Fibroblast of lung (primary cell): Measurements from ENCODE around the gene YEATS4. TPM values are rescaled to one million over a fixed set of nuclear protein-coding genes. Genes with fewer than 3 reads are reported as not detected.

Source experiments
- DNase-seq, 2 donors: peaks; one replicate each; pipeline versions ENCODE4 v3.0.0 to v3.0.0-alpha.2; 2010; ENCODE audit warnings: low read depth in 2 of 2
- H2AFZ ChIP-seq: 2 replicates; pipeline ENCODE4 v1.5.1; 2012; ENCODE audit warnings: low read length, control low read depth, inconsistent platforms
- H3K27ac ChIP-seq: 2 replicates; pipeline ENCODE4 v1.5.1; 2011; ENCODE audit warnings: low read length, control low read depth; ENCODE audit not compliant: insufficient read depth
- H3K27me3 ChIP-seq: 2 replicates; pipeline ENCODE4 v1.5.1; 2011; ENCODE audit warnings: mild to moderate bottlenecking, low read length; ENCODE audit not compliant: control insufficient read depth, insufficient read depth
- H3K36me3 ChIP-seq: 2 replicates; pipeline ENCODE4 v1.5.1; 2011; ENCODE audit warnings: low read length; ENCODE audit not compliant: control insufficient read depth, insufficient read depth
- H3K4me1 ChIP-seq: 2 replicates; pipeline ENCODE4 v1.5.1; 2011; ENCODE audit warnings: low read length; ENCODE audit not compliant: control insufficient read depth, insufficient read depth; ENCODE audit errors: extremely low read depth
- H3K4me2 ChIP-seq: 2 replicates; pipeline ENCODE4 v1.5.1; 2011; ENCODE audit warnings: low read length, control low read depth; ENCODE audit not compliant: insufficient read depth; ENCODE audit errors: extremely low read depth
- H3K4me3 ChIP-seq, 4 experiments: fragments of 200-600 bp in 1 of 4; sonication (generic) in 1 of 4; replicated peaks in 1 of 4; 2 replicates each; pipeline ENCODE4 v1.5.1; 2011 to 2016; ENCODE audit warnings: low read length in 4 of 4, low read depth in 3 of 4, mild to moderate bottlenecking in 3 of 4, control low read depth in 2 of 4, inconsistent platforms in 1 of 4, mixed read lengths in 1 of 4; ENCODE audit not compliant: insufficient read depth in 1 of 4; ENCODE audit errors: control extremely low read depth in 1 of 4
- H3K79me2 ChIP-seq: 2 replicates; pipeline ENCODE4 v1.5.1; 2012; ENCODE audit warnings: mild to moderate bottlenecking, low read length, inconsistent platforms; ENCODE audit not compliant: control insufficient read depth, insufficient read depth
- H3K9ac ChIP-seq: 2 replicates; pipeline ENCODE4 v1.5.1; 2011; ENCODE audit warnings: mild to moderate bottlenecking, low read length, control low read depth; ENCODE audit not compliant: insufficient read depth
- H3K9me3 ChIP-seq: 2 replicates; pipeline ENCODE4 v1.5.1; 2012; ENCODE audit warnings: low read depth, low read length; ENCODE audit not compliant: control insufficient read depth, insufficient read depth
- H4K20me1 ChIP-seq: 2 replicates; pipeline ENCODE4 v1.5.1; 2011; ENCODE audit warnings: low read length; ENCODE audit not compliant: control insufficient read depth, insufficient read depth; ENCODE audit errors: extremely low read depth
- CTCF ChIP-seq, 2 donors: IDR thresholded peaks in 1 of 2; conservative IDR thresholded peaks in 1 of 2; 1 replicate in 1 of 2; 2 replicates in 1 of 2; pipeline ENCODE4 v1.5.1; 2011 to 2012; ENCODE audit warnings: low read length in 2 of 2, control low read depth in 1 of 2, inconsistent platforms in 1 of 2, low read depth in 1 of 2, mild to moderate bottlenecking in 1 of 2
- EZH2 ChIP-seq: IDR thresholded peaks from 2 replicates; pipeline ENCODE4 v1.5.1; 2012; ENCODE audit warnings: low read length, control low read depth, mild to moderate bottlenecking; ENCODE audit errors: missing control alignments
- polyA plus RNA-seq, 2 donors: library from polyadenylated mRNA; depleted of rRNA in 1 of 2; stranded (reverse) in 1 of 2; unstranded in 1 of 2; fragments of >200 nt; gene quantifications; 2 replicates each; pipeline ENCODE4 v1.2.1, GENCODE V29; 2011 to 2012; ENCODE audit warnings: missing spikeins in 1 of 2
- total RNA-seq: library from RNA; depleted of rRNA; stranded (reverse); fragments of >200 nt; gene quantifications from 2 replicates; pipeline ENCODE4 v1.2.1, GENCODE V29; 2014

The YEATS4 gene
- total and polyA plus RNA-seq, 2 donors (not counting 1 experiment from before 2014, with no cell fraction given): 14.1 to 16.3 TPM

- H3K27ac ChIP-seq: no peak overlapping the region
- H3K4me3 ChIP-seq: no peak overlapping the region
- peaks cover 11% of the 10 kb centered on the region for H3K27me3 ChIP-seq
- TF ChIP-seq CTCF (conservative IDR thresholded peaks at IDR 0.05 in 1 of 2, IDR thresholded peaks at IDR 0.05 in 1 of 2; ENCODE audit: low read depth in 1 of 2, low read length in 2 of 2) (no peak), EZH2 (no peak)
- H3K4me2 ChIP-seq: no peak overlapping the region
- no peak for DNase-seq
- no peaks in the 10 kb centered on the region for H3K79me2 ChIP-seq
- H3K4me1 ChIP-seq: no peaks in the 10 kb centered on the region
- H3K9me3 ChIP-seq: no peaks in the 10 kb centered on the region
- H3K9ac ChIP-seq: no peak overlapping the region
- no peaks in the 10 kb centered on the region for H3K36me3 ChIP-seq
- H2AFZ ChIP-seq: no peak overlapping the region
- H4K20me1 ChIP-seq: no peaks in the 10 kb centered on the region
Measured at GRCh38 chr12:69342421-69342820, 17.1 kb upstream of the YEATS4 start.

DNA sequence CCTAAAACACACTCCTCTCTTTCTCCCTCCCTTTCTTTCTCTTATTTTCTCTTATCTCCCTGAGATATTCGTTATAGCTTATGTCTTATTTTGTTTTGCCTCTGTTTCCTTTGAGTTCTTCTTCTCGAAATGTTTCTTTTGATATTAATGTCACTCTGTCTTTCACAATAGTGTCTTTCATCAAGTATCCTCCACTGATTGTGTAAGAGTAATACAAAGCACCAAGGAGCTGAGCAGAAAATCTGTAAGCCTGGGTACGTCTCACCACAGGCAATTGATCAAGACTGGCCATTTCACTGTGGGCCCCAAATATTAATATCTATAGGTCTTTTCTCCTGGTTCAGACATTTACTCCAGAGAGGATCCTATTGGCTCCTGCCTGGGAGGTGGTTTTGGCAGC is 16.2 kb upstream of the YEATS4 start:
- Histone ChIP-seq H2AFZ (no peak overlapping the region), H3K4me3 (no peak overlapping the region), H3K79me2 (no peaks in the 10 kb centered on the region), H3K27ac (no peak overlapping the region), H3K27me3 (peaks cover 11% of the 10 kb centered on the region), H3K4me1 (no peaks in the 10 kb centered on the region), H3K9me3 (no peaks in the 10 kb centered on the region), H3K4me2 (no peak overlapping the region), H3K36me3 (no peaks in the 10 kb centered on the region), H3K9ac (no peak overlapping the region), H4K20me1 (no peaks in the 10 kb centered on the region)
- TF ChIP-seq CTCF (conservative IDR thresholded peaks at IDR 0.05 in 1 of 2, IDR thresholded peaks at IDR 0.05 in 1 of 2; ENCODE audit: low read depth in 1 of 2, low read length in 2 of 2): no peak
- DNase-seq: no peak

- Histone ChIP-seq H3K4me1 (no peaks in the 10 kb centered on the region), H3K9ac (no peak overlapping the region), H3K27ac (no peak overlapping the region), H3K27me3 (peaks cover 11% of the 10 kb centered on the region), H3K36me3 (no peaks in the 10 kb centered on the region), H3K79me2 (no peaks in the 10 kb centered on the region), H2AFZ (no peak overlapping the region), H3K4me2 (no peak overlapping the region), H3K9me3 (no peaks in the 10 kb centered on the region), H3K4me3 (no peak overlapping the region), H4K20me1 (no peaks in the 10 kb centered on the region)
- TF ChIP-seq EZH2 (no peak), CTCF (conservative IDR thresholded peaks at IDR 0.05 in 1 of 2, IDR thresholded peaks at IDR 0.05 in 1 of 2; ENCODE audit: low read depth in 1 of 2, low read length in 2 of 2) (no peak)
- no peak for DNase-seq
Measured at GRCh38 chr12:69343885-69344612, 15.5 kb upstream of the YEATS4 start.
